Stimulated activated CD4-positive, alpha-beta T cell treated with anti-CD3 and anti-CD28 coated beads, Interleukin-1b, Interleukin-23, amount 100 ng/mL, for 4 hours (primary cell): Measurements from ENCODE around the gene LMNA.
"Not testable (repeated sequence)": the region's sequence is repeated elsewhere in the genome, so short reads cannot be mapped to it uniquely, and the experiment has no call there.

ENCODE experiments used
- DNase-seq, 2 donors: peaks; one replicate each; pipeline ENCODE4 v3.0.0-alpha.2; 2020; ENCODE audit warnings: low read depth in 2 of 2

Gene LMNA

GRCh38 chr1:156122086-156122485 is 7.6 kb downstream of the LMNA start:
- DNase-seq, result no peak

GRCh38 chr1:156122519-156123355 is 8.2 kb downstream of the LMNA start:
- DNase-seq, result no peak

GRCh38 chr1:156123356-156124196 is 9.1 kb downstream of the LMNA start:
- peak; percentile 48 to 57 for DNase-seq

GRCh38 chr1:156124557-156125483 is 10.3 kb downstream of the LMNA start:
- no peak for DNase-seq

GRCh38 chr1:156125544-156125943 is 11.0 kb downstream of the LMNA start:
- not testable (repeated sequence) for DNase-seq

- DNase-seq, result no peak
Measured at GRCh38 chr1:156126043-156126629, 11.6 kb downstream of the LMNA start.

- DNase-seq, result peak; percentile 52 to 58
Measured at GRCh38 chr1:156126630-156127534, 12.4 kb downstream of the LMNA start.

GRCh38 chr1:156128308-156128653 is 13.8 kb downstream of the LMNA start:
- DNase-seq, result no peak

GRCh38 chr1:156128654-156129597 is 14.4 kb downstream of the LMNA start:
- DNase-seq, result no peak

- peak; percentile 75 to 79 for DNase-seq
Measured at GRCh38 chr1:156129687-156130577, 15.4 kb downstream of the LMNA start.

- no peak for DNase-seq
Measured at GRCh38 chr1:156130578-156130942, 16.0 kb downstream of the LMNA start.

GRCh38 chr1:156134716-156135435 is 20.4 kb downstream of the LMNA start:
- no peak for DNase-seq

GRCh38 chr1:156135930-156136871 is 21.7 kb downstream of the LMNA start:
- DNase-seq, result no peak

GRCh38 chr1:156136970-156137483 is 22.5 kb downstream of the LMNA start:
- no peak for DNase-seq

GRCh38 chr1:156138458-156138867 is 24.0 kb downstream of the LMNA start:
- no peak for DNase-seq
